Uterus (tissue), 2 donors: ENCODE data around the gene UGT1A1.

Experiments
- CTCF ChIP-seq, 4 experiments: fragments of 200-600 bp in 2 of 4; fragments of 450-650 bp in 2 of 4; sonication (generic) in 2 of 4; IDR thresholded peaks; one replicate each; pipeline ENCODE4 v1.5.1; 2016 to 2019; ENCODE audit warnings: antibody characterized with exemption in 4 of 4, mild to moderate bottlenecking in 2 of 4, moderate library complexity in 1 of 4
- POLR2A ChIP-seq, 2 donors: fragments of 450-650 bp; IDR thresholded peaks; one replicate each; pipeline ENCODE4 v1.6.1; 2016; ENCODE audit warnings: antibody characterized with exemption in 2 of 2, mild to moderate bottlenecking in 1 of 2, moderate library complexity in 1 of 2

GRCh38 chr2:233772583-233772982, 12.5 kb downstream of the UGT1A1 start:
- no peak for TF ChIP-seq POLR2A (IDR thresholded peaks at IDR 0.05)
- no peak for TF ChIP-seq CTCF (IDR thresholded peaks at IDR 0.05)
